ENCODE measurements around the gene HMGB4.

Gene HMGB4

GRCh38 chr1:33848205-33848937 is 15.5 kb upstream of the HMGB4 start:
- ATAC-seq (no peak), DNase-seq (no peak)

DNA sequence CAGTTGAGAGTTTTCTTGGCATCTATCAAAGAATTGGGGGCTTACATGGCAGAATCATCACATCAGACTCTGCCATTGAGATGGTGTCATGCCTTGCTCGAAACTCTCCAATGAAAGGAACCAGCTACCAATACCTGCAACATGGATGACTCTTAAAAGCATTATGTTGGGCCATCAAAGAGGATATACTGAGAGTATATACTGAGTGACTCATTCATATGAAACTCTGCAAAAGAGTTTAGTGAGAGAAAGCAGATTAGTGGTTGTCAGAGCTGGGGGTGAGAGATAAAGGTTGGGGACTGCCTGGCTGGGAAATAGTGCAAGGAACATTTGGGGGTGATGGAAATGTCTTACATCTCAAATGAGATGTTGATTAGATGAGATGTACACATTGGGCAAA is 14.7 kb upstream of the HMGB4 start:
- ATAC-seq (no peak), DNase-seq (no peak)

DNA sequence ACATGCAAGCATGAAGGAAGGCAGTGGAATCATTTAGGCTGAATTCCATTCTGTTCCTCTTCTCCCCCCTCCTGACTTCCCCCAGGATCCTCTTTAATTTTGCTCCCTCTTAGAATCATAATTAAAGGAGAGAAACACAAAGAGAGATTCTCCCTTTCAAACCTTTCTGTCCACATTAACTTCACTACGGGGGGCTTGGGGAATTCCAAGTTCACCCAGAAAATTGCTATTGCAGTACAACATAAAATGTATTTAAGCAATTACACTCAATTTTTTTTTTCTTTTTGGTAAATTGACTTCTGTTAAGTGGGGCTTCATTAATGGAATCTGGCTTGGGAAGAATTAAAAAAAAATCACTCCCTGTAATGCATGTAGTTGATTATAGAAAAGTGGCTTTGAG is 13.4 kb upstream of the HMGB4 start:
- DNase-seq (no peak), ATAC-seq (no peak)

DNA sequence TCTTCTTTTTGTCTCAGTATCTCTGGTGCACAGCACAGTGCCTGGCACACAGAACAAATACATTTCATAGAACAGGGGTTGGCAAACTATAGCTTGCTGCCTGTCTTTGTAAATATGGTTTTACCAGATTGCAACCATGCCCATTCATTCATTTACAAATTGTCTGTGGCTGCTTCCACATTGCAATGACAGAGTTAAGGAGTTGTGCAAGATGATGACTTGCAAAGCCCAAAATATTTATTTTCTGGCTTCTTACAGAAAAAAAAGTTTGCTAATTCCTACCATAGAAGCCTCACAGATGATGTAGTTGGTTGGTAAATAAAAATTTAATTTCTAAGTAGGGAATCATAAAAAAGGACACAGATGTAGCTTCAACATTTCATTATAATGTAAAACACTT is 11.2 kb upstream of the HMGB4 start:
- ATAC-seq: no peak
- no peak for DNase-seq

GRCh38 chr1:33853431-33853830 is 10.4 kb upstream of the HMGB4 start:
- no peak for ATAC-seq
- no peak for DNase-seq

DNA sequence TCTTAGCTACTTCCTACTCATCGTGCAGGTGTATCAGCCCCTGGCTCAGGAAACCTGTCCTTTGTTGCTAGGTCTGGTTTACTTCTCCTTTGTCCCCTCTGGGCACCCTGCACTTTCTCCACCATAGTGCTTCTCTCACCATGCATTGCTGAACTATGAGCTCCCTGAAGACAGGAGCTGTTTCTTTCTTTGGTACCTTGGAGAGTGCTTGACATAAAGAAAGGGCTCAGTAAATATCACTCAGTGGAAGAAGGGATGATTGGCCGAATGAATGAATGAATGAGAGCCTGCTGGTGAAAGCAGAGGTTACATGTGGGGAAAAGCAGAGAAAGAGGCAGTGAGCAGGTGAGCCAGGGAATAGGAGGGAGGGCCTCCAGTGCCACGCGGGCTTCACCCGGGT is 9.8 kb upstream of the HMGB4 start:
- DNase-seq: no peak
- ATAC-seq: no peak

- DNase-seq (no peak), ATAC-seq (no peak)
These were observed 3.2 kb upstream of the HMGB4 start for GRCh38 chr1:33860671-33861070.

- DNase-seq: no peak
- no peak for ATAC-seq
These were observed 846 bp downstream of the HMGB4 start for GRCh38 chr1:33864460-33865389.

DNA sequence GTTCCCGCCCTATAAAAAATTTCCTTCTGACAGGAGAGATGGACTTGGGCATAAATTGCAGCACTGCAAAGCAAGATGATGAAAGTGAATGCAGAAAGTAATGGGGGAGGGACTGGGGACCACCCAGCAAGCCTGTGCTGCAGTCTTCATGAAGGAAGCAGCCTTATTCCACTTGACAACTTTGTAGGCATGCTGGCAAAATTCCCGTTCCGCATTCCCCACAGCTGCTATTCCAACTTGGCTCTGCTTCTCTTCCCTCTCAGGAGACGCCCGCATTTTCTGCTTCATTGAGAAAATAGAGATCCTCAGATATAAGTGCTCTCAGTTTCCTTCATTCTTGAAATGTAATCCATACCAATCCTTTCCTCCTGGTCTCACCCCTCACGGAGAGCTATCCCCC is 2.4 kb downstream of the HMGB4 start:
- no peak for ATAC-seq
- DNase-seq: no peak

DNA sequence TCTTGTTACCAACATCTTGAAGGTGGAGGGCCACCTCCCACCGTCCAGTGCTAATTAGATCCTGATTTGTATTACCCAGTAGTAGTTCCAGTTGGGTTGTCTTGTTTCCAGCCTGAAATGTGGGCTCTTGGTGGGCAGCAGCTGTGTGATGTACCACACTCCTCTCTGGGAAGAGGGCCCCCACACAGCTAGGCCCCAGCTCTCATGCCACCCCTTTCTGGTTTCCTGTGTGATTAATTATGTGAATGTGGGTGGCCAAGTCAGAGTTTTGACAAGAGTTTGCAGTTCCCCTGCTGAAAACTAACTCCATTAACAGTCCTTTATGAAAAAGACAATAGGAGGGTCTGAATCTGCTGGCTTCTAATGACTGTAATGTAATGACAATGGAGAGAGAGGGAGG is 3.8 kb downstream of the HMGB4 start:
- DNase-seq (no peak), ATAC-seq (peak; percentile 16)

DNA sequence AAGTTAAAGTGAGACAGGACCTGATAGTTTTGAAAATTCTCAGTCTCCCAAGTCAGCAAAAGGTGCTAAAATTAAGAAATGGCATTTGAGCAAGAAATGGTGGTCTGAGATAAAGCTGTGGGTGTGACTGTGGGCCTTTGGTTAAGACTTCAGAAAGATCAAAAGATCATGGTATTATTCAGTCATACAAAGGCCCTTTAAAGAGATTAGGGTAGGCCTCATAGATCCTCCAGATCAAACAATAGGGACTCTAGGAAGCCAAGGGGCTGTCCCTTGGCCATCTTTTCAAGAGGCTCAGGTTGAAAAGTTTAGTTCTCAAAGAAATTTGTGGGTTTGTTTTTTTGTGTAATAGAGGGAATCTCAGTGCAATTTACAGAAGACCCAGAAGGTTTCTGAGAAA is 8.4 kb downstream of the HMGB4 start:
- ATAC-seq (peak; percentile 89), DNase-seq (no peak)

- DNase-seq: no peak
- ATAC-seq: peak; percentile 15
These were observed 8.8 kb downstream of the HMGB4 start for GRCh38 chr1:33872683-33873082.

- ATAC-seq (no peak), DNase-seq (no peak)
These were observed 10.8 kb downstream of the HMGB4 start for GRCh38 chr1:33874636-33875035.

DNA sequence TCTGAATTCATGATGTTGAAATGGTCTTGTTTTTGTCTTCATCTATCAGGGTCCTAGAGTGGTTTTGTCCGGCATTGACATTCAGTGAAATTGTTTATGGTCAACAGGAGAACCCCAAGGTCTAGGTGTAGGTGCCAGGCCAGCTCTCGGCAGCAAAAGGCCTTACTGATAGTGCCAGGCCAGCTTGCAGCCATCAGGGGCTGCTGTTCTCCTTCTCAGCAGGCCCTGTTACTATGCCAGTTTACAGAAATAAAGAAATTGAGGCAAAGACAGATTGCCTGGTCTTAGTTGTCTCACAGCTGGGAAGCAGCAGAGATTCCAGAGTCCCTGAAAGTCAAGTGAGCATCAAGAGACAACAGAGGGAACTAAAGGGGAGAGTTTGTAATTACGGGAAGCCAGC is 12.0 kb downstream of the HMGB4 start:
- DNase-seq: no peak
- no peak for ATAC-seq

- DNase-seq: no peak
- no peak for ATAC-seq
These were observed 13.2 kb downstream of the HMGB4 start for GRCh38 chr1:33876970-33877650.

DNA sequence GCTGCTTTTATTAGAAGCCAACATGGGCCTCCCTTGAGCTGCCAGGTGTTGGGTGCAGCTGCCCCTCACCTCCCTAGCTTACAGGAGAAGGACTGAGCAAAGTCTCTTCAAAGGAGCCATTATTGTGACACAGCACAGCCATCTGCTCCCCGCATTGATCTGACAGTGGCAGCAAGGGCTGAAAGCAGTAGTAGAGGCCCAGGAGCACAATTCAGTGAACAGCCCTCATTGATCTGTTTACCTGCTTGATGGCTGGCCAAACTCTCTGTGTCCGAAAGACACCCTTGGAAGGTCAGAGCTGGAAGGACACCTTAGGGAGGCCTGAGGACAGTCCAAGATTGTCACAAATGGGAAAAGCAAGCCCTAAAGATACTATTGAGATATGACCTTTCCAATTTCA is 14.5 kb downstream of the HMGB4 start:
- DNase-seq (no peak), ATAC-seq (no peak)

- DNase-seq (no peak), ATAC-seq (no peak)
These were observed 16.4 kb downstream of the HMGB4 start for GRCh38 chr1:33880305-33880704.

DNA sequence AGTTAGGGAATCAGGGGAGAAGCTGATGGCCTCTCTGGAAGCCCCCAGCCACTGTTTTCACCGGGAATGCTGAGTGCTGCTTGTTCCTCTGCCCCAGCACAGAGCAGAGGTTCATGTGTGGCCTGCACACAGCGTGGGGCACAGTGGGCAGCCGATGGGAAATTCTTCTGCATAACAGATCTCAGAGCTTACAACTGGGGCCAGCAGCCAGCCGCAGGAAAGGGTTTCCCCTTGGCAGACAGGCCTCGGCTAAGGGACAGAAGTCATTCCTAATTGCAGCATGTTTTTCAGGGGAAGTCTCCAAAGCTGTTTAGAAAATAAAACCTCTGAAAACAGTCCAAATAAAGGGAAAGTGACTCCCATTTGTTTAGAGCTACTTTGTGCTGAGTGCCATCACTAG is 22.6 kb downstream of the HMGB4 start:
- ATAC-seq (no peak), DNase-seq (no peak)

- DNase-seq (no peak), ATAC-seq (no peak)
These were observed 29.4 kb downstream of the HMGB4 start for GRCh38 chr1:33893147-33893830.

GRCh38 chr1:33895396-33895795 is 31.5 kb downstream of the HMGB4 start:
- DNase-seq (no peak), ATAC-seq (no peak)

DNA sequence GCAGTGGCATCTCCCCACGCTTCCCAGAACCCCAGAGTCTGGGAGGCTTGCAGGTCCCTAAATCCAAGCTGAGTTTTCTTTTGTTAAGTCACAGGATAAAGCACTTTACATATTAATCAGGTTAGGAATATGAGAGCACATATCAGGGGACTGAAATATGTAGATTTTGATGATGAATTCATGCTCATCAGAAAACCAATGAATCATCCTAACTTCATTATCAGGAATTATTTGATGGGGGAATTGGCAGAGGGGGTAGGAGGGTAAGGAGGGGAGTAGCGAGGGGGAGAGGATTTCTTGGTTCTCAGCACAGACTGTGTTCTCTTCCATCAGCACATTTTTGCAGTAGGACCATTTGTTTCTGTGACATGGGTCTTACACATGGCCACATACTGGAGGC is 32.1 kb downstream of the HMGB4 start:
- no peak for ATAC-seq
- DNase-seq: no peak

- no peak for DNase-seq
- no peak for ATAC-seq
These were observed 33.3 kb downstream of the HMGB4 start for GRCh38 chr1:33897092-33897725.

All from stimulated activated naive CD8-positive, alpha-beta T cell treated with anti-CD3 and anti-CD28 coated beads, Interleukin-15, Interleukin-2, amounts not matched to agents 100 U/mL and 50 U/mL, for 24 hours (primary cell).